NB4 (cell line): Measurements from ENCODE around the gene DLGAP4.

Experiments
- CTCF ChIP-seq: IDR thresholded peaks from one replicate; pipeline ENCODE4 v1.5.1; 2012; ENCODE audit warnings: low read depth, low read length
- POLR2A ChIP-seq: IDR thresholded peaks from 2 replicates; pipeline ENCODE4 v1.6.1; 2011; ENCODE audit warnings: mild to moderate bottlenecking; ENCODE audit not compliant: insufficient read length; ENCODE audit errors: extremely low read depth
- TF ChIP-seq, protein P1 (sequence below): IDR thresholded peaks from 2 replicates; pipeline ENCODE4 v1.6.1; 2011; ENCODE audit warnings: low read depth, low read length

DNA sequence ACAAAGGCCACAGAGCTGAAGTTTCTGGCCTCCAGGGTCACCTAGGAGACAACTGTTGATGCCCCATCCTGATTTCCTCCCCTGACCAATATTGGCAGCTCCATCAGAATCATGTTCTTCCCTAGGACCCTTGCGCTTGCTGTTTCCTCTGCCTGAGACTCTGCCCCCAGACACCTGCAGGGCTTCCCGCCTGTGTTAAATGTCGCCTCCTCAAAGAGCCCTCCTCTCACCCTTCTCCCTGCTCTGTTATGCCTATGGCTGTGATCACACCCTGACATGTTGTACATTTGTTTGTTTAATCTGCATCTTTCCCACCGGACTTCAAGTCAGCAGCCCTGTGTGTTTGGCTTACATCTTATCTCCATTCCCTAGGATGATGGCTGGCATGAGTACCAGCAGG lies 30.1 kb downstream of the DLGAP4 start:
- TF ChIP-seq CTCF (no peak), POLR2A (no peak)
- TF ChIP-seq, protein P1, sequence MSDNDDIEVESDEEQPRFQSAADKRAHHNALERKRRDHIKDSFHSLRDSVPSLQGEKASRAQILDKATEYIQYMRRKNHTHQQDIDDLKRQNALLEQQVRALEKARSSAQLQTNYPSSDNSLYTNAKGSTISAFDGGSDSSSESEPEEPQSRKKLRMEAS = no peak
